ENCODE results near the gene SLC22A14. TPM values are rescaled to one million over a fixed set of nuclear protein-coding genes. Genes with fewer than 3 reads are reported as not detected.
"Not testable (repeated sequence)": the region's sequence is repeated elsewhere in the genome, so short reads cannot be mapped to it uniquely, and the experiment has no call there.

Gene SLC22A14
- total and polyA plus RNA-seq, 2 experiments from 2014 or later, result 0.12 to 0.43 TPM

DNA sequence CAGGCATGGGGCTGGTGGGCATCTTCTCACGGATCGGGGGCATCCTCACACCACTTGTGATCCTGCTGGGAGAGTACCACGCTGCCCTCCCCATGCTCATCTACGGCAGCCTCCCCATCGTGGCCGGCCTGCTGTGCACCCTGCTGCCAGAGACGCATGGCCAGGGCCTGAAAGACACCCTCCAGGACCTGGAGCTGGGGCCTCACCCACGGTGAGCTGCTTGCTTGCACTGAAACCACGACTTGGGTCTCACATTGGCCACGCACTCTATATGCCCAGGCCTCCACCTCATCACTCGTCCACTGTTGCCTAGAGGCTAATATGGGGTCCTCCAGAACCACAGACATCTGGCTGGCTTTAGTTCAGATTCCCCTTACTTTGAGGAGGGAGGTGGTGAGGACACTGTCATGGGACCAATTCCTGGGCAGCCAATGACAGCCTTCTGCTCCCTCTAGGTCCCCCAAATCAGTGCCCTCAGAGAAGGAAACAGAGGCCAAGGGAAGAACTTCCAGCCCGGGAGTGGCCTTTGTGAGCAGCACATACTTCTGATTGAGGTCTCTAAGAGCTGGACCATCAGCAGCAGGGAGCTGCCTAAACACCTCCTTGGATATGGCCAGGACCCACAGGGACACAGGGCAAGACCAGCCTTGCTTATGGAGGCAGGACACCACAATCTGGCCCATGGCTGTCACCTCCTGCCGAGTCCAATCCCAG is 5.0 kb upstream of the SLC22A14 start:
- TF ChIP-seq, protein P1, sequence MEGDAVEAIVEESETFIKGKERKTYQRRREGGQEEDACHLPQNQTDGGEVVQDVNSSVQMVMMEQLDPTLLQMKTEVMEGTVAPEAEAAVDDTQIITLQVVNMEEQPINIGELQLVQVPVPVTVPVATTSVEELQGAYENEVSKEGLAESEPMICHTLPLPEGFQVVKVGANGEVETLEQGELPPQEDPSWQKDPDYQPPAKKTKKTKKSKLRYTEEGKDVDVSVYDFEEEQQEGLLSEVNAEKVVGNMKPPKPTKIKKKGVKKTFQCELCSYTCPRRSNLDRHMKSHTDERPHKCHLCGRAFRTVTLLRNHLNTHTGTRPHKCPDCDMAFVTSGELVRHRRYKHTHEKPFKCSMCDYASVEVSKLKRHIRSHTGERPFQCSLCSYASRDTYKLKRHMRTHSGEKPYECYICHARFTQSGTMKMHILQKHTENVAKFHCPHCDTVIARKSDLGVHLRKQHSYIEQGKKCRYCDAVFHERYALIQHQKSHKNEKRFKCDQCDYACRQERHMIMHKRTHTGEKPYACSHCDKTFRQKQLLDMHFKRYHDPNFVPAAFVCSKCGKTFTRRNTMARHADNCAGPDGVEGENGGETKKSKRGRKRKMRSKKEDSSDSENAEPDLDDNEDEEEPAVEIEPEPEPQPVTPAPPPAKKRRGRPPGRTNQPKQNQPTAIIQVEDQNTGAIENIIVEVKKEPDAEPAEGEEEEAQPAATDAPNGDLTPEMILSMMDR (IDR thresholded peaks at IDR 0.05; ENCODE audit: low read depth, low read length), result no peak
- Histone ChIP-seq H3K36me3 (no peaks in the 10 kb centered on the region), H3K9me3 (ENCODE audit: low read depth) (no peaks in the 10 kb centered on the region), H3K4me1 (ENCODE audit: low read depth) (no peaks in the 10 kb centered on the region), H3K27me3 (no peaks in the 10 kb centered on the region), H3K27ac (no peak overlapping the region), H3K4me3 (no peak overlapping the region)
- DNase-seq (ENCODE audit: low read depth in 1 of 2, low spot score in 1 of 2), result no peak

DNA sequence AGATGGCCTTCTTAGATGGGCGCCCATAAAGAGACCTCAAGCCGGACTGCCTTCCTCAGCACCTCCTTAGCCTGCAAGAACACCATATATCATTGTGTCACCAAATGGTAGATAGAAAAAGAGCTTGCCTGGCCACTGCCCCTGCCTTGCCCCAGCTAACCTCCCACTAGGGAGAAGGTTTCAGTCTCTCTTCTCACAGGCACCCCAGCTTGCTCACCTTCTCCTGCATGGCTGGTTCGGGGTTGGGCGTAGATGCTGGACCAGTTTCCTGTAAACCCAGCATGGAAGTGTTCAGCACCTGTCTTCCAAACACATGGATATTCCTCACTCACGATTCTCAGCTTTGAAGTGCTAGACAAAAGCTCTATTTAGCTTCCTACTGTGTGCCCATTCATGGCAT is 3.3 kb upstream of the SLC22A14 start:
- TF ChIP-seq, protein P1 (IDR thresholded peaks at IDR 0.05; ENCODE audit: low read depth, low read length), result no peak
- DNase-seq (ENCODE audit: low read depth in 1 of 2, low spot score in 1 of 2), result no peak

DNA sequence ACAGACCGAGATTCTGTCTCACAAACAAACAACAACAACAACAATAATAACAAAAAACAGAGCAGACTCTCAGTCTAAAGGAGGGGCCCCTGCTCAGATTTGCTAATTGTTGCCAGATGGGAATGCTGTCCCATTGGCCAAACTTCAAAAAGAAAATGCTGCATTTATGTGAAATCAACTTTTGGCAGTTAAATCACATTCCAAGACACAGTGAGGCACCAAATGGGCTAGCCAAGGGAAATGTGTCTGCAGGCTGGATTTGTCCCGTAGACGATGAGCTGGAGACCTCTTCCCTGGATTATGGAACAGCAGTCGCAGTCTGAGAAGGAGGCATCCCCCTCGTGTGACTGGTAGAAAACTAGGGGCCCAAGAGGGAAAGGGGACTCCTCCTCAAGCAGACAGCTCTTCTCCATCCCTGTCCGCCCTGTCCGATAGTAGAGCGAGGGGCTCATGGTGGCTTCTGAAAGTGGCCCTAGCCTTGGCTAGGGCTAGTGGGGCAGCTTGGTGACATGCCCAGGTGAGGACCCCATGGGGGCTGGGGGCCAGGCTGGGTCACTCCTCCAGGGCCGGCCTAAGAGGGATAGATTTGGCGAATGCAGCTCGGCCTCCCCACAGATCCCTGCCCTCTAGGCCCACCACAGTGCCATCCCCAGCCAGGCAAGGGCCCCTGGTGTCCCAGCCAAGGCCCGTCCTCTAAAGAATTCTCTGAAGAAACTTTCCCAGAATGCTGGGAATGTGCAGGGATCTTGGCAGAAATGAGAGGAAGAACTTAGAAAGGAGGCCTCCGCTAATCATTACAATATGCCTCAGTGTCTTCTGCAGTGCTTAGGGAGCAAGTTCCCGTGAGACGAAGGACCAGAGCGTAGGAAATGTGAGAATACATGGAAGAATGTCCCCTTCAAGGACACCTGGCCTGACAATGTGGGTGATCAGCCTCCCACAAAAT is 2.0 kb downstream of the SLC22A14 start:
- Histone ChIP-seq H3K27me3 (no peaks in the 10 kb centered on the region), H3K36me3 (no peaks in the 10 kb centered on the region), H3K4me1 (ENCODE audit: low read depth) (no peaks in the 10 kb centered on the region), H3K27ac (no peak overlapping the region), H3K9me3 (ENCODE audit: low read depth) (no peaks in the 10 kb centered on the region), H3K4me3 (no peak overlapping the region)
- peak in 1 of 2 donors; percentile 71 for DNase-seq (ENCODE audit: low read depth in 1 of 2, low spot score in 1 of 2)
- TF ChIP-seq, protein P1 (IDR thresholded peaks at IDR 0.05; ENCODE audit: low read depth, low read length), result no peak

More for the DNA sequence above, 3.3 kb upstream of the SLC22A14 start:
- H3K27me3 ChIP-seq, result no peaks in the 10 kb centered on the region
- no peak overlapping the region for H3K27ac ChIP-seq
- H3K4me1 ChIP-seq (ENCODE audit: low read depth), result no peaks in the 10 kb centered on the region
- H3K36me3 ChIP-seq, result no peaks in the 10 kb centered on the region
- H3K9me3 ChIP-seq (ENCODE audit: low read depth), result no peaks in the 10 kb centered on the region
- H3K4me3 ChIP-seq, result no peak overlapping the region

DNA sequence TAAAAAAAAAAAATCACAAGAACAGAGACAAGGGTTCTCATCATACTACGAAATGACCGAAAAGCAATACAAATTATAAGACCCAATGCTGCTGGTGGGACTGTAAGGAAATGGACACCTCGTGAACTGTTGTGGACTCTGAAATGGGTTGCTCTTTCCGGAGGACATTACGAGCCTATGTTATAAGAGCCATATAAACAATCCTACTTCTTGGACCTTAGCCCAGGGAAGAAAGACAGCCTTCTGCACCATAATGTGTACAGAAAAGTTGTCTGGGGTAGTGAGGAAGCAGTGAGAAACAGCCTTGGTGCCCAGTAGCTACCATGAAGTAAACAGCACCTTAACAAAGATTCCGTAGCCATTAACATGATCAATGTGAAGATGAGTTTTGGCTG is 2.7 kb downstream of the SLC22A14 start:
- TF ChIP-seq, protein P1 (IDR thresholded peaks at IDR 0.05; ENCODE audit: low read depth, low read length), result no peak

DNA sequence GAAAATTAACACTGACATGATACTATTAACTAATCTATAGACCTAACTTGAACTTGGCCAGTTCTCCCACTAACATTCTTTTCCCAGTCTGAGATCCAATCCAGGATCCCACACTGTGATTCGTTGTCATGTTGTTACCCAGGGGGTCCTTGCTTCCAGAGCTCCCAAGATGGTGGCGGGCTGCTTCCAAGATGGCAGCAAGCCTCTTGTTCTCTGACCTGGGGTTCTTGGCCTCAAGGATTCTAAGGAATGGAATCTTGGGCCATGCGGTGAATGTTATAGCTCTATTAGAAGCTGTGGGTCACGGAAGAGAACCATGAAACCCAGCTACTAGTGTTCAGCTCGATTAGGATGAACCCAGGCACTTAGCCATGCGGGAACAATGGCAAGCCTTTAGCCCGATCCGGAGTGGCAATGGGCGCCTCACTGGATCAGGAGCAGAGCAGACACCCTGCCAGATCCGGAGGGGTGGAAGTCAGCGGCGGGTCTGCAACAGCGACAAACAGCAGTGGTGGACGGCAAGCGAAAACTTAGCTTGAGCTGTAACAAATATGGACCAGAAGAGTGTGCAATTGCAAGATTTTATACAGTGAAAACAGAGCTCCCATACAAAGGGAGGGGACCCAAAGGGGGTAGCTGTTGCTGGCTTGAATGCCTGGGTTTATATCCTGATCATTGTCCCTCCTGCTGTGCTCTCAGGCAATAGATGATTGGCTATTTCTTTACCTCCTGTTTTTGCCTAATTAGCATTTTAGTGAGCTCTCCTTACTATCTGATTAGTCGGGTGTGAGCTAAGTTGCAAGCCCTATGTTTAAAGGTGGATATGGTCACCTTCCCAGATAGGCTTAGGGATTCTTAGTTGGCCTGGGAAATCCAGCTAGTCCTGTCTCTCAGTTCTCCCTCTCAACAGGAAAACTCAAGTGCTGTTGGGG is 7.5 kb downstream of the SLC22A14 start:
- not testable (repeated sequence) for H3K27me3 ChIP-seq; DNase-seq (ENCODE audit: low read depth in 1 of 2, low spot score in 1 of 2); H3K36me3 ChIP-seq; H3K27ac ChIP-seq; H3K4me3 ChIP-seq; H3K9me3 ChIP-seq (ENCODE audit: low read depth); H3K4me1 ChIP-seq (ENCODE audit: low read depth)

More for the DNA sequence above, 2.7 kb downstream of the SLC22A14 start:
- no peaks in the 10 kb centered on the region for H3K27me3 ChIP-seq
- H3K4me1 ChIP-seq (ENCODE audit: low read depth), result no peaks in the 10 kb centered on the region
- H3K9me3 ChIP-seq (ENCODE audit: low read depth), result no peaks in the 10 kb centered on the region
- H3K27ac ChIP-seq, result no peak overlapping the region
- no peaks in the 10 kb centered on the region for H3K36me3 ChIP-seq
- H3K4me3 ChIP-seq, result no peak overlapping the region
- no peak for DNase-seq (ENCODE audit: low read depth in 1 of 2, low spot score in 1 of 2)

DNA sequence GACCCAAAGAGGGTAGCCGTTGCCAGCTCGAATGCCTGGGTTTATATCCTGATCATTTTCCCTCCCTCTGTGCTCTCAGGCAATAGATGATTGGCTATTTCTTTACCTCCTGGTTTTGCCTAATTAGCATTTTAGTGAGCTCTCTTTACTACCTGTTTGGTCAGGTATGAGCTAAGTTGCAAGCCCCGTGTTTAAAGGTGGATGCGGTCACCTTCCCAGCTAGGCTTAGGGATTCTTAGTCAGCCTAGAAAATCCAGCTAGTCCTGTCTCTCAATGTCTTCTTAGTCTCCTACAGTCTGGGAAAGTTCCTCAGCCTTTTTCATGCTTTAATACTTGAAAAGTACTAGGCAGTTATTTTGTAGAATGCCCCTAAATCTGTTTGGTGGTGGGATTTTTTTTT is 15.0 kb downstream of the SLC22A14 start:
- not testable (repeated sequence) for H3K9me3 ChIP-seq (ENCODE audit: low read depth); H3K4me1 ChIP-seq (ENCODE audit: low read depth); H3K27ac ChIP-seq; H3K36me3 ChIP-seq; H3K4me3 ChIP-seq; DNase-seq (ENCODE audit: low read depth in 1 of 2, low spot score in 1 of 2); H3K27me3 ChIP-seq
